Subcutaneous adipose tissue (tissue), 4 donors: ENCODE results near the gene ATP2B2. TPM values are rescaled to one million over a fixed set of nuclear protein-coding genes. Genes with fewer than 3 reads are reported as not detected.

Experiments used
- CTCF ChIP-seq: fragments of 450-650 bp; IDR thresholded peaks from one replicate; pipeline ENCODE4 v1.5.1; 2016; ENCODE audit warnings: low read depth, mild to moderate bottlenecking, control low read depth, antibody characterized with exemption, moderate library complexity
- total RNA-seq, 4 donors: library from RNA; depleted of rRNA; stranded (reverse); fragments of >200 nt; gene quantifications; one replicate each; pipeline ENCODE4 v1.1.0, GENCODE V29; 2016

The ATP2B2 gene
- total RNA-seq, 4 donors from 2014 or later = 0.34 to 0.44 TPM; not detected in 2

DNA sequence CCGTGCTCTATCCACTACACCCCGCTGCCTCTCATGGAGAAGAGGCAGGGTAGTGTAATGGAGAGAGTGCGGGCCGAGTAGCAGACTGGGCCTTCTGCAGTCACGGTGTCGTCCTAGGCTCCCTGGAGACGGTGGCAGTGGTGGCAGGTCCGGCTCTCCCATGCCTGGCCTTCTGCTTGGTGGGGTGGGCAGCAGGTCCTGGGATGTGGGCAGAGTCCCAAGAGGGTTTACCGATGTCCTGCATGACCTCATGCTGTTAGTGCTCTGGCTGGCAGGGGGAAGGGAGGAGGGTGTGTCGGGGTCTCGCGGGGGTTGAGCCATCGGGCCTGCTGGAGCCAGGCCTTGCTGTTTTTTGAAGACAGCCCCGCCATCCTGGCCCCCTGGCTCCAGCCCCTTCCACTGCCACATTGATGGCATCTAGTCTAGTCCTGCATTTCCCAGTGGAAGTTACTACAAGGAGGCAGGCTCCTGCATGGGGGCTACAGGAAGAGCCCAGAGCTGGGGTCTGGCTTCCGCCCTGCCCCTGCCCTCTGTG lies 110.8 kb downstream of the ATP2B2 start:
- no peak for TF ChIP-seq CTCF

DNA sequence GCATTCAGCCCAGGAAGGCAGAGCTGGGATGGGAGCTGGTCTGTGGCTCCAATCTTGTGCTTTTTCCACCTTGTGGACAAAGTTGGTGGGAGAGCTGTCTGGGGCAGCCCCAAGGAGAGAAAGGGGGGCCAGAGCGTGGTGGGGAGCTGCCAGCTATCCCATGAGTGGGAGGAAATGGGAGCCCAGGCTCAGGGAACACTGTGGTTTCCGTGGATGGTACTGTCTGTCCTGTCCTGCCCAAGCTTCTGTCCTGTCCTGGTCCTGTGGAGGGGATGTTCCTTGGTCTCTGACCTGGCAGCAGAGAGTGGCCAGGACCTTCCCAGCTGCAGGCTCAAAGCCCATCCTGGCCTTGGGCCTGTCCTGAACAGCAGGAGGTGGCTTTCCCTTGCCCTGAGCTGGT lies 111.9 kb downstream of the ATP2B2 start:
- no peak for TF ChIP-seq CTCF

DNA sequence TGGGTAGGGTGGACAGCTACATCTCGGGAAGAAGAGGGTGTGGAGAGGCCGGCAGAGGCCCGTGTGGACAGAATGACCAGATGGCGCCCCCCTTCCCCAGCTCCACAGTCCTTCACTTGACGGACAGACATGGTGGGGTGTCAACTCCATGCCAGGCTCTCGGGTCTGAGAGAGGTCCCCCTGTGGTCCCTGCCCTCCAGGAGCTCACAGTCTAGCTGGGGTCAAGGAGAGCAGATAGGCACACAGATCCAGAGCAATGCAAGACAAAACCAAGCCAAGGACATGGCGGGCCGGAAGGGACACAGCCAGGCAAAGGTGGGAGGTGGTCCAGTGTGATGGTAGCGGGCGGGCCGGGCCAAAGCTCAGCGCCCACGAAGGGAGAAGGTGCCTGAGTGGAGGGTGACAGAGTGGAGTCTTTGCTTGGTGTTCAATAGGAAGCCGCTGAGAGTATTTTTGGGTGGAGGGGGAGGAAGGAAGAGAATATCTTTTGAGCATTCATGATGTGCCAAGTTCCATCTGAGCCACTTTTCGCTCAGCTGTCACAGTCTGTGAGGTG lies 112.4 kb downstream of the ATP2B2 start:
- TF ChIP-seq CTCF = no peak

- no peak for TF ChIP-seq CTCF
These were observed 113.1 kb downstream of the ATP2B2 start for GRCh38 chr3:10392244-10392643.

GRCh38 chr3:10391391-10391790 lies 114.0 kb downstream of the ATP2B2 start:
- TF ChIP-seq CTCF = no peak

DNA sequence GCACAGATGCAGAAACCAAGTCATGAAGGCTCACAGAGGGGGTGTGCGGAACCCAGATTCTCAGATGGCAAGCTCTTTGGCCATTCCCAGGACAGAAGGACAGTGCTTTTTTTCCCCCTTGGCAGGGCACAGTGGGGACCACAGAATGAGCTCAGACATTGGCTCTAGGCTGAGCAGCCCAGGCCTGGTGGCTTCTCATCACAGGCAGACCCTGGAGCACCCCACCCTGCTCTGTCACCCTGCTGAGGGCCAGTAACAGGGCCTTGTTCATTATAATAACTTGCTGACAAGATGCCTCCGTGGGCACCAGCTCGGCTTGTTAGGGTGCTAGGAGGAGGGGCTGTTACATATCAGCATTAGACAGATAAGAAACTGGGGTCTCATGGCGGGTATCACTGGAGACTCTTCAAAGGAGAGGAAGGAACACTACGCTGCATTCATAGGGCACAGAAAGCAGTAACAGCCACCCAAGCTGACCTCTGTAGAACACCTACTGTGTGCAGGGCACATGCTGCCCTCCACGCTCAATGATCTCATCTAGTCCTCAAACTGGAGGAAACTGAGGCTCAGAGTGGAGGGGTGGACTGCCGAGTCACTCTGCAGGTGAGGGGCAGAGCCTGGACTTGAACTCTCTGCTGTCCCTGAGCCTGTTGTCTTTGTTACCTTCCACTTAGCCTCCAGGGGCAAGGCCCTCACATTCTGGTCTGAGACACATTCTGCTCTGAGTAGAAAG lies 114.6 kb downstream of the ATP2B2 start:
- TF ChIP-seq CTCF = no peak

DNA sequence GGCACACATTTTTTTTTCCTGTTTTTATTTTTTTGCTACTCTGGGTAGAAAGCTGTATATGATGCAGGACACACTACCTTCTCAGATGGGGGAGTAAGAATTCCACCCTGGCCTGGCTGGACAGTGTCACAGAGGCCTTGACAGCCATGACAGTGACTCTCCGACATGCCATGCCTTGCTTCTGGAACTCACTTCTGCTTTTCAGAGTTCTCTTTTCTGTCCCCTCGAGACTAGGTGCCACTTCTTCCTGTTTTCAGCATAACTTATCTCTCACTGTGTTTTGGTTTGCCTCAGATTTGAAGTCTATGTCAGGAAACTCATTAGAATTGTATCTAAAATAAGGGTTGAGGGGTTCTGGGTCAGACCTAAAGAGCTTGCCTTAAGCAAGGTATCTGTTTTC lies 115.4 kb downstream of the ATP2B2 start:
- no peak for TF ChIP-seq CTCF
